ENCODE measurements around the gene NFIC.

DNA sequence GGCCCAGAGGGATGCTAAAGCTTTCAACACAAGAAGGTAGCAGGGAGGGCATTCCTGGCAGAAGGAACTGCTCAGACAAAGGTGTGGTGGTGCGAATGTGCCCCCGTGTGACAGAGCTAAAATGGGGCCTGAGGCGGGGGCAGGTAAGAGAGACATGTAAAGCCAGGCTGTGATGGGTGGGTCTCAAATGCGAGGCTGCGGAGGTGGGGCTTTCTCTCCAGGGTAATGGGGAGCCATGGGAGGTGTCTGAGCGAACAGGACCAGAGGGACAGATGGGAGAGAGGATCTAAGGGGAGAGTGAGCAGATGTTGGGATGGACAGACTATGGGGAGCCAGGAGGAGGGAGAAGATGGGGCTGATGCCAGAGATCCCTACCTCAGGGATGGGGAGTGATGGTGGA lies 44.7 kb upstream of the NFIC start:
- no peak for TF ChIP-seq POLR2A (IDR thresholded peaks at IDR 0.05)
- TF ChIP-seq, protein P1, sequence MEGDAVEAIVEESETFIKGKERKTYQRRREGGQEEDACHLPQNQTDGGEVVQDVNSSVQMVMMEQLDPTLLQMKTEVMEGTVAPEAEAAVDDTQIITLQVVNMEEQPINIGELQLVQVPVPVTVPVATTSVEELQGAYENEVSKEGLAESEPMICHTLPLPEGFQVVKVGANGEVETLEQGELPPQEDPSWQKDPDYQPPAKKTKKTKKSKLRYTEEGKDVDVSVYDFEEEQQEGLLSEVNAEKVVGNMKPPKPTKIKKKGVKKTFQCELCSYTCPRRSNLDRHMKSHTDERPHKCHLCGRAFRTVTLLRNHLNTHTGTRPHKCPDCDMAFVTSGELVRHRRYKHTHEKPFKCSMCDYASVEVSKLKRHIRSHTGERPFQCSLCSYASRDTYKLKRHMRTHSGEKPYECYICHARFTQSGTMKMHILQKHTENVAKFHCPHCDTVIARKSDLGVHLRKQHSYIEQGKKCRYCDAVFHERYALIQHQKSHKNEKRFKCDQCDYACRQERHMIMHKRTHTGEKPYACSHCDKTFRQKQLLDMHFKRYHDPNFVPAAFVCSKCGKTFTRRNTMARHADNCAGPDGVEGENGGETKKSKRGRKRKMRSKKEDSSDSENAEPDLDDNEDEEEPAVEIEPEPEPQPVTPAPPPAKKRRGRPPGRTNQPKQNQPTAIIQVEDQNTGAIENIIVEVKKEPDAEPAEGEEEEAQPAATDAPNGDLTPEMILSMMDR (IDR thresholded peaks at IDR 0.05), result no peak

Measured in right lobe of liver (tissue), 4 donors.